ENCODE results near the gene SFT2D3.

The SFT2D3 gene

DNA sequence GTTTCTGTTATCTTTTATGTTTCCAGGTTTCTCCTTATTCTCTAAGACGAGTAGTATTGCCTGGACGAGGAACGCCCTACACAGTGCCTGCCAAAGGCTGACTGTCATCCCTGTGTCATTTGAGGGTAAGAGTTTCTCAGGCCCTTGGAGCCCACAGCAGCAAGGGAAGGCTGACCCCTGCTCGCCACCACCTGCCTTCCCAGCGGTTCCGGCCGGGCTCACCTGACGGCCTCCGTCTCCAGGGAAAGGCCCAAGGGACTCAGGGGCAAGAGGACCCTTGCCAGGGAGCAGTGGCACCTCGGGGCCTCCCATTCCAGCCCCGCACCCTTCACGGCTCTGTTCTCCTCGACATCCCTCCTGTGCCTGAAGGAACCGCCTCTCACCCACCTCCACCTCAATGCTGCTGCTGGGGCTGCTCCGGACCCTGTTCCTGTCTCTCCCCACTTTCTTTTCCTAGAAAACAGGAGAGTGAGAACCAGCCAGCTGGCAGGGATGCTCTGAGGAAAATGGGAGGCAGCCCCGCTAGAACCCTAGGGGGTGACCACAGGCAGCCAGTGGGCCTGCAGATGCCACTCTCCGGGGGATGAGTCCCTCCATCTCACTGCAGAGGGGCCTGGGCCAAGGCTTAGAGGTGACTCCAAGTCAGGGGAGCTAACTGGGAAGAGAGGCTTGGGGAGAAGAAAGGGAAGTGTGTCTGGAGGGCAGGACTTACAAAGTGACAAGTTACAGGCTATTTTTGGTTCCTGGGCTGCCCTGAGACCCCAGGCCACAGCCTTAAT is 27.8 kb upstream of the SFT2D3 start:
- no peaks in the 10 kb centered on the region for H3K36me3 ChIP-seq (ENCODE audit: control insufficient read depth, low read length)
- H3K27me3 ChIP-seq (ENCODE audit: control insufficient read depth, low read length), result peaks cover 61% of the 10 kb centered on the region
- H3K27ac ChIP-seq (ENCODE audit: low read depth, low read length), result no peak overlapping the region
- H3F3A ChIP-seq (ENCODE audit: control insufficient read depth, insufficient read depth), result no peaks in the 10 kb centered on the region
- H3K9me3 ChIP-seq (ENCODE audit: control insufficient read depth, insufficient read depth, low read length), result no peaks in the 10 kb centered on the region
- H3K79me2 ChIP-seq (ENCODE audit: control insufficient read depth, low read length), result no peaks in the 10 kb centered on the region
- no peaks in the 10 kb centered on the region for H4K20me1 ChIP-seq (ENCODE audit: control insufficient read depth, insufficient read depth, low read depth, low read length)
- H3K4me1 ChIP-seq (ENCODE audit: control insufficient read depth, low read length), result no peaks in the 10 kb centered on the region
- no peak overlapping the region for H3K4me2 ChIP-seq (ENCODE audit: low read length)
- H3K9me2 ChIP-seq (replicated peaks; ENCODE audit: control insufficient read depth, low read length), result no peaks in the 10 kb centered on the region
- no peak for TF ChIP-seq EZH2phosphoT487 (IDR thresholded peaks at IDR 0.05; ENCODE audit: borderline replicate concordance, low read length)
- TF ChIP-seq, protein P1, sequence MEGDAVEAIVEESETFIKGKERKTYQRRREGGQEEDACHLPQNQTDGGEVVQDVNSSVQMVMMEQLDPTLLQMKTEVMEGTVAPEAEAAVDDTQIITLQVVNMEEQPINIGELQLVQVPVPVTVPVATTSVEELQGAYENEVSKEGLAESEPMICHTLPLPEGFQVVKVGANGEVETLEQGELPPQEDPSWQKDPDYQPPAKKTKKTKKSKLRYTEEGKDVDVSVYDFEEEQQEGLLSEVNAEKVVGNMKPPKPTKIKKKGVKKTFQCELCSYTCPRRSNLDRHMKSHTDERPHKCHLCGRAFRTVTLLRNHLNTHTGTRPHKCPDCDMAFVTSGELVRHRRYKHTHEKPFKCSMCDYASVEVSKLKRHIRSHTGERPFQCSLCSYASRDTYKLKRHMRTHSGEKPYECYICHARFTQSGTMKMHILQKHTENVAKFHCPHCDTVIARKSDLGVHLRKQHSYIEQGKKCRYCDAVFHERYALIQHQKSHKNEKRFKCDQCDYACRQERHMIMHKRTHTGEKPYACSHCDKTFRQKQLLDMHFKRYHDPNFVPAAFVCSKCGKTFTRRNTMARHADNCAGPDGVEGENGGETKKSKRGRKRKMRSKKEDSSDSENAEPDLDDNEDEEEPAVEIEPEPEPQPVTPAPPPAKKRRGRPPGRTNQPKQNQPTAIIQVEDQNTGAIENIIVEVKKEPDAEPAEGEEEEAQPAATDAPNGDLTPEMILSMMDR (IDR thresholded peaks at IDR 0.05; ENCODE audit: low read depth, low read length, poor library complexity, severe bottlenecking), result no peak
- no peak overlapping the region for H3K4me3 ChIP-seq (ENCODE audit: low read length)

DNA sequence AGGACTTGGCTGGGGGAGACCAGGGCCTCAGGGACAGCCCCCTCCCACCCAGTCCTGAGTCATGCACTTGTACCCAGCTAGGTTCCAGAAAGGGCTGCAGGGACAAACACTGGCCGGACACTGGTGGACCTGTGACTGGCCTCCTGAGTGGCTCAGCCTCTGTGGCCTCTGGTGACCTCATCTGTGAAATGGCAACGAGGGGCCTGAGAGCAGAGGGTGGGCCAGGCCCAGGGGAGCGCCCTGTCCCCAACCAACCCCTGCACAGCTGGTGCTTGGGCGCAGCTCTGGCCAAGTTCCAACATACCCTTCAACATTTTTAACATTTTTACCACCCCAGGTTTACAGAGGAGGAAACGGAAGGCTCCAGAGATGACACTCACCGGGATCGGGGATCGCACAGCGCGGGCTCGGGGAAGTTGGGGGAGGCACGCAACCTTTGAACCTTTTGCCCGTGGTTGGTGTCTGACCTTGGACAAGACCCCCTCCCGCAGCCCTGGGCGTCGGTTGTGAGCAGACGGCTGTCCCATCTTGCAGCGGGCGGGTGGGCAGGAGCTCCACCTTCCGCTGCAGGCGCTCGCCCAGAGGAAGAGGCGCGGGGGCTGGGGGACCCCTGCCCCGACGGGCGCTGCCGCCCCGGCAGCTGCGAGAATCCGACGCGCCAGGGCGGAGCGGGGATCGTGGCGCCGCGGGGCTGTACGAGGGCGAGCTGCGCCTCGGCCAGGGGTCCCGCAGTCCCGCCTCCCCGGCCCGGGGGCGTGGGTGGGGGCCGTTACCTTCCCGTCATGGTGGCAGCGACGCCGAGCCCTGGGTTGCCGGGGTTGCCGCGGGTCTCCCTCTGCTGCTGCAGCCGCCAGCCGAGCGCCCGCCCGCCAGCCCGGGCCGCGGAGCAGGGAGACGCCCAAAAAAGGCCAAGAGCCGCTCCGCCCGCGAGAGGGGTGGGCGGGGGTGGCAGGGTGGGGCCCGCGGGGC is 26.8 kb upstream of the SFT2D3 start:
- TF ChIP-seq, protein P1 (IDR thresholded peaks at IDR 0.05; ENCODE audit: low read depth, low read length, poor library complexity, severe bottlenecking), result no peak
- no peak for TF ChIP-seq EZH2phosphoT487 (IDR thresholded peaks at IDR 0.05; ENCODE audit: borderline replicate concordance, low read length)
- Histone ChIP-seq H3K9me2 (replicated peaks; ENCODE audit: control insufficient read depth, low read length) (no peaks in the 10 kb centered on the region), H3K4me3 (ENCODE audit: low read length) (no peak overlapping the region), H3K27ac (ENCODE audit: low read depth, low read length) (no peak overlapping the region), H3K4me1 (ENCODE audit: control insufficient read depth, low read length) (no peaks in the 10 kb centered on the region), H3F3A (ENCODE audit: control insufficient read depth, insufficient read depth) (no peaks in the 10 kb centered on the region), H3K27me3 (ENCODE audit: control insufficient read depth, low read length) (peaks cover 61% of the 10 kb centered on the region), H4K20me1 (ENCODE audit: control insufficient read depth, insufficient read depth, low read depth, low read length) (no peaks in the 10 kb centered on the region), H3K36me3 (ENCODE audit: control insufficient read depth, low read length) (no peaks in the 10 kb centered on the region), H3K4me2 (ENCODE audit: low read length) (no peak overlapping the region), H3K9me3 (ENCODE audit: control insufficient read depth, insufficient read depth, low read length) (no peaks in the 10 kb centered on the region), H3K79me2 (ENCODE audit: control insufficient read depth, low read length) (no peaks in the 10 kb centered on the region)

DNA sequence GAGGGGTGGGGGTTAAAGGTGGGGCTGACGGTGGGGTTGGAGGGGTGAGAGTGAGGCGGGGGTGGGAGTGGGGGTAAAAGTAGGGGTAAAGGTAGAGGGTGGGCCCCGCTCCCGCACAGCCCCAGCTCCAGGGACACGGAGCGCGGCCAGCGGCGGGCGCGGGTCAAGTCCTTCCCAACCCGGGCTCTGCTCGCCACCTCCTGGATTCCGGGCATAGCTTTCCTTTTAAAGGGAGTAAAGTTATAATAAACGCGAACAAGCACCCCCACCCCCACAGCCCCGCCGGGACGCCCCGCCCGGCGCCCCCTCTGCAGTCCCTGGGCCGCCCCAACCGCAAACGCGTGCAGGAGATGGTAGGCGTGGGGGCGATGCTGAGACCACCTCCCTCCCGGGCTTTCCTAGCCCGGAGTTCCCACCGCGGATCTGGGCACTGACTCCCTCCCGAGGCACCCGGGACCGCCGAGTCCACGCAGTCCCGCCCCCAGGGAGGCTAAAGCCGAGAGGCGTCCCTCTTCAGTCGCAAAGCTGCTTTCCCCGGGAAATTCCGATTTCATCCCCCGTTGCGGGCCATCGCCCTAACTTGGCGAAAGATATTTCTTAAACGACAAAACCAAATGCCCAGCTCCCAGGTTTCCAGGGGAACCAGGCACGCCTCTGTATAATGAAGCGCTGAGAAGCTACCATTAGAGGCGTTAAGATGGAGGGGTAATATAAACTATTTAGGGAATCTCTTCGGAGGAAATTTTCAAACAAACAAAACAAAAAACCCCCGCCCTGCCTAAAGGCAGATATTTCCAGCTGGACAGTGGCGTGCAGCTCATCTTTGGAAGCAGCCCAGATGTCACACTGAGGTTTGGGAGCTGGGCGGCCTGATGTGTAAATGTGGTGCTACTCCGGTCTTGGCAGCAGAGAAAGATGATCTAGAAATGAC is 25.7 kb upstream of the SFT2D3 start, which contains the start of gene LIMS2:
Gene LIMS2, minus strand, starts transcription at position 200 of the 931 bp plus-strand sequence. CDS start 506 bp downstream, outside the sequence.
- TF ChIP-seq EZH2phosphoT487 (IDR thresholded peaks at IDR 0.05; ENCODE audit: borderline replicate concordance, low read length), result no peak
- TF ChIP-seq, protein P1 (IDR thresholded peaks at IDR 0.05; ENCODE audit: low read depth, low read length, poor library complexity, severe bottlenecking), result no peak
- Histone ChIP-seq H4K20me1 (ENCODE audit: control insufficient read depth, insufficient read depth, low read depth, low read length) (no peaks in the 10 kb centered on the region), H3K27me3 (ENCODE audit: control insufficient read depth, low read length) (peaks cover 65% of the 10 kb centered on the region), H3K9me3 (ENCODE audit: control insufficient read depth, insufficient read depth, low read length) (no peaks in the 10 kb centered on the region), H3K27ac (ENCODE audit: low read depth, low read length) (no peak within 1 kb of the TSS), H3K9me2 (replicated peaks; ENCODE audit: control insufficient read depth, low read length) (no peaks in the 10 kb centered on the region), H3K79me2 (ENCODE audit: control insufficient read depth, low read length) (no peaks in the 10 kb centered on the region), H3K4me2 (ENCODE audit: low read length) (no peak within 1 kb of the TSS), H3K4me3 (ENCODE audit: low read length) (no peak within 1 kb of the TSS), H3F3A (ENCODE audit: control insufficient read depth, insufficient read depth) (no peaks in the 10 kb centered on the region), H3K4me1 (ENCODE audit: control insufficient read depth, low read length) (no peaks in the 10 kb centered on the region), H3K36me3 (ENCODE audit: control insufficient read depth, low read length) (no peaks in the 10 kb centered on the region)
